ENCODE measurements around the gene CCNL2.
"Not testable (repeated sequence)": the region's sequence is repeated elsewhere in the genome, so short reads cannot be mapped to it uniquely, and the experiment has no call there.

- not testable (repeated sequence) for TF ChIP-seq POLR2AphosphoS5 (IDR thresholded peaks at IDR 0.05; ENCODE audit: borderline replicate concordance, low read depth, low read length); EZH2 (IDR thresholded peaks at IDR 0.05); FOXP2 (optimal IDR thresholded peaks at IDR 0.05; ENCODE audit: control extremely low read depth, extremely low read length, insufficient read depth)
Measured at GRCh38 chr1:1428967-1429366, 29.8 kb upstream of the CCNL2 start.
